IPS-NIHi7 (cell line): ENCODE measurements around the gene CCNY.
"Not testable (repeated sequence)": the region's sequence is repeated elsewhere in the genome, so short reads cannot be mapped to it uniquely, and the experiment has no call there.

Experiments
- DNase-seq: peaks from one replicate; pipeline ENCODE4 v3.0.0; 2012; ENCODE audit warnings: mixed read lengths; ENCODE audit errors: extremely low spot score

The CCNY gene

GRCh38 chr10:35334297-35334696 lies 2.0 kb upstream of the CCNY start:
- DNase-seq = no peak

- no peak for DNase-seq
Measured at GRCh38 chr10:35335133-35336083, 901 bp upstream of the CCNY start.

- DNase-seq = peak; percentile 44
Measured at GRCh38 chr10:35336921-35337823, 863 bp downstream of the CCNY start.

- DNase-seq = no peak
Measured at GRCh38 chr10:35339942-35340341, 3.6 kb downstream of the CCNY start.

GRCh38 chr10:35340975-35341374 lies 4.7 kb downstream of the CCNY start:
- DNase-seq = no peak

- no peak for DNase-seq
Measured at GRCh38 chr10:35341521-35341920, 5.2 kb downstream of the CCNY start.

- DNase-seq = no peak
Measured at GRCh38 chr10:35342183-35342753, 6.0 kb downstream of the CCNY start.

- no peak for DNase-seq
Measured at GRCh38 chr10:35343739-35344138, 7.4 kb downstream of the CCNY start.

GRCh38 chr10:35345383-35345742 lies 9.1 kb downstream of the CCNY start:
- no peak for DNase-seq

GRCh38 chr10:35346248-35346647 lies 9.9 kb downstream of the CCNY start:
- no peak for DNase-seq

GRCh38 chr10:35347121-35347562 lies 10.8 kb downstream of the CCNY start:
- no peak for DNase-seq

GRCh38 chr10:35347899-35348608 lies 11.7 kb downstream of the CCNY start:
- no peak for DNase-seq

- DNase-seq = no peak
Measured at GRCh38 chr10:35348609-35349388, 12.5 kb downstream of the CCNY start.

GRCh38 chr10:35349389-35349915 lies 13.1 kb downstream of the CCNY start:
- DNase-seq = no peak

GRCh38 chr10:35351021-35351420 lies 14.7 kb downstream of the CCNY start:
- DNase-seq = no peak

- no peak for DNase-seq
Measured at GRCh38 chr10:35352097-35352496, 15.8 kb downstream of the CCNY start.

- DNase-seq = no peak
Measured at GRCh38 chr10:35352512-35352911, 16.2 kb downstream of the CCNY start.

- no peak for DNase-seq
Measured at GRCh38 chr10:35353395-35353794, 17.1 kb downstream of the CCNY start.

GRCh38 chr10:35353805-35354204 lies 17.5 kb downstream of the CCNY start:
- no peak for DNase-seq

- not testable (repeated sequence) for DNase-seq
Measured at GRCh38 chr10:35354257-35354656, 17.9 kb downstream of the CCNY start.
